ENCODE measurements around the gene GALNT16.
"Not testable (repeated sequence)": the region's sequence is repeated elsewhere in the genome, so short reads cannot be mapped to it uniquely, and the experiment has no call there.

GALNT16 gene

GRCh38 chr14:69259527-69260189, at the start of gene GALNT16:
Gene GALNT16, plus strand, starts transcription at chr14:69260158. Its CDS starts 133 bp downstream, at chr14:69260291.
- no peak for DNase-seq

- DNase-seq, result no peak
Observed at GRCh38 chr14:69214393-69214792, 45.6 kb upstream of the GALNT16 start.

GRCh38 chr14:69217663-69218062, 42.3 kb upstream of the GALNT16 start:
- DNase-seq, result not testable (repeated sequence)

DNA sequence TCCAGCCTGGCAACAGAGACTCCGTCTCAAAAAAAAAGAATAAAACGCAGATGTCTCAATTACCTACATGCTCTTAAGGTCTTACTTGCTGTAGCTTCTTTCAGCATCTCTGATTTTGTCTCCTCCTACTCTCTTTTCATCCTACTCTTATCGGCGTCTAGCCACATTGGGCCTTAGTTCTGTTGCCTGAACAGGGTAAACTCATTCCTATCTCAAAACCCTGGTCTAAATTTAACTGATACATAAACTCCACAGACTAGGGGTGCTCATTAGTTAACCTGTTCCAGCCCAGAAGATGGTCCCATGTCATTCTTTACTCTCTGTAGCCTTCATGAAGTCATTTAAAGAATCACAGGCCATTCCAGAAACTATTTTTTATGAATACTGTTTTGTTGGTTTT, 35.0 kb upstream of the GALNT16 start:
- no peak for DNase-seq

- DNase-seq, result no peak
Observed at GRCh38 chr14:69226178-69226577, 33.8 kb upstream of the GALNT16 start.

DNA sequence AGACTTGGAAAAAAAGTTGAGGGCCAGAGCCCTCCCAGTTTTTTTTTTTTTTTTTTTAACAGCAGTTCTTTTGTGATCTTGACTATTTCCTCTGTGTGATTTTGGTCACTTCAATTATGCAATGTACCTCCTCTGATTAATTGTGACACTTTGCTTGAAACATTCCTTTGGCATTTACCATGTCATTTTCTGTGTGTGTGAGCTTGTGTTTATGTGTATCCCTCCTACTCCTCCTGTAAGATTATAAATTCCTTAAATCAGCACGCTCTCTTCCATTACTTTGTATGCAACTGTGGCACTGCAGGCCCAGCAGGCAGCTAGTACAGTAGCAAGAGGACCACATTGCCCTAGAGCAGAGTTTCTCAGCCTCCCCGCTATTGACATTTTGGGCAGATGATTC, 33.2 kb upstream of the GALNT16 start:
- DNase-seq, result no peak

GRCh38 chr14:69231486-69231885, 28.5 kb upstream of the GALNT16 start:
- DNase-seq, result no peak

DNA sequence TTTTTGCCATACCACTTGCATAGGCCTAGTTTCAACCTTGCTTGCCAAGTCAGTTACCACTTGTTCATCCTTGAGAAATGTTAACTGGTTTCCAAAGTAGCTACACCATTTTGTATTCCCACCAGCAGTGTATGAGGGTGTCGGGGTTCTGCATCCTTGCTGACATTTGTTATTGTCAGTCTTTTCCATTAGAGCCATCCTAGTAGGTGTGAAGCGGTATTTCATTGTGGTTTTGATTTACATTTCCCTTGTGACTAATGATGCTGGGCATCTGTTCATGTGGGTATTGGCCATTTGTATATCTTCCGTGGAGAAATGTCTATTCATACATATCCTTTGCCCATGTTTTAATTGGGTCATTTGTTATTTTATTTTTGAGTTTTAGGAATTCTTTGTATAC, 27.6 kb upstream of the GALNT16 start:
- DNase-seq, result no peak

GRCh38 chr14:69234106-69234505, 25.9 kb upstream of the GALNT16 start:
- no peak for DNase-seq

DNA sequence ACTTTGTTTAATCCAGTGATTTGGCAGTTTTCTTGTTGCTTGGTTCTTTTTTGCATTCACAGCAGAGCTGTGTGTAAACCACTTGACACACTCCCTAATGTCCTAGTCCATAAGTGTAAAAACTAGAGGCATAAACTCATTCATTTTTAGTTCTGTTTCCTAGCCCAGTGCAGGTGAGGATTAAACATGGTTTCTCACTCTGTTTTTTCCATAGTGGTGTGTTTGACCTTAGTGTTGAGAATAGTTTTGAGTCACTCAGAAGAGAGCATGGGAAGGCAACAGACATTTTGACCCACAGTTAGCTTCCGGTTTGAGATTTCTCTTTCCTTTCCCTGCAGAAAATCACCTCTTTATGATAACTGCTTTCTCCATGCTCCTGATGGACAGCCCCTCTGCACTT, 24.2 kb upstream of the GALNT16 start:
- no peak for DNase-seq

- no peak for DNase-seq
Observed at GRCh38 chr14:69237142-69237541, 22.8 kb upstream of the GALNT16 start.

GRCh38 chr14:69237584-69237983, 22.4 kb upstream of the GALNT16 start:
- no peak for DNase-seq

- no peak for DNase-seq
Observed at GRCh38 chr14:69238883-69239282, 21.1 kb upstream of the GALNT16 start.

DNA sequence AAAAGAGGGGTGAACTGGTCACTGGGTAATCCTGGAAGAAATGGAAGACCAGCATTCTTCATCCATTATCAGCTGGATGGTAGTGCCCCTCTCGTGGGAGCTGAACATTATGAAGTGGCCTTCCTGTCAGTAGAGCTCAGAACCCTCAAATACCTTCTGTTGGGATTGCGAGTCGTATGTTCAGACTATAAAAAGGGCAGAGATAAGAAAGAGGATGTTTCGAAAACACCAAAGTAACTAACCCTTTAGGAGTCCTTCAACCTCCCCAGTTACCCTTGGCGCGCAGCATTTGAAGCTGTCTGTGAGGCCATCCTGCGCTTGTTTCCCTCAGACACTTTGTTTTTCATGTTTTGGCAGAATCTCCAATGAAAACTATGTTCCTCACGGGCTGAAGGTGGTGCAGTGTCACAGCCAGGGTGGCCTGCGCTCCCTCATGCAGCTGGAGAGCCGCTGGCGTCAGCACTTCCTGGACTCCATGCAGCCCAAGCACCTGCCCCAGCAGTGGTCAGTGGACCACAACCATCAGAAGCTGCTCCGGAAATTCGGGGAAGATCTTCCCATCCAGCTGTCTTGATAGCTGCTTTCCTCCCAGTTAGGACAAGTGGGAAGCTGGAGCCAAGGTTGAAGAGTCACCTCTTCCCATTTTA, 19.3 kb upstream of the GALNT16 start:
- no peak for DNase-seq

DNA sequence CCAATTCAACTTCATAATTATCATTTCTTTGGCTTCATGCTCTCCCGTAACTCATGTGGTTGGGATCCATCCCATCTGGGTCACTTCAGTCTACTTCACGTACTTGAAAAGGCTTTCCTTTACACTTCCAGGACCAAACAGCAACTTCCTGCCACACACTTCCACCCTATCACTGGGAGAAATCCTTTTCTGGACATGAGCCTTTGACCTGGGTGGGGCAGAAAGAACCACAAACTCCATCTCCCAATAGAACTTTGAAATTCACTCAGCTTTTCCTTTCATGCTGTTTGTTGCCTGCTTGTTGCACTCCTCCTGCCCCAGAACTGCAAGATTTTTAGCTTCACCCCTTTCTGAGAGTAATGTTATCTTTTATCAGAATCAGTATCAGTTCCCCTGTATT, 18.4 kb upstream of the GALNT16 start:
- DNase-seq, result no peak

GRCh38 chr14:69242311-69243224, 17.4 kb upstream of the GALNT16 start:
- DNase-seq, result peak; percentile 66

DNA sequence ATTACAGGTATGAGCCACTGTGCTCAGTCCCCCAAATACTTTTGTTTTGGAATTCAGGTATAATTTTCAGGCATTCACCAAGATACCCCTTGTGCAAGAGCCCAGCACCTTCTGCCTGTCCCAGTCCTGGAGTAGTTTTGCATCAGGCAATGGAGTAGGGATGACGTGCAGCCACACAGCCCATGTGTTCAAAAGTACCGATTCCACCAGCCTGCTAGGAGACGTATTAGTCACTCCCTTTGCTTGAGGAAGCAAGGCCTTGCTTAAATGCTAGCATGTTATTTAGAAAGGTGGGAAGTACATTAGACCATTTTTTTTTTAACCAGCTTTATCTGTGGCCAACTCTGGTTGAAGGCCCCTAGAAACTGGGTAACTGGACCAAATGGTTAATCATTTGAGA, 15.0 kb upstream of the GALNT16 start:
- no peak for DNase-seq

DNA sequence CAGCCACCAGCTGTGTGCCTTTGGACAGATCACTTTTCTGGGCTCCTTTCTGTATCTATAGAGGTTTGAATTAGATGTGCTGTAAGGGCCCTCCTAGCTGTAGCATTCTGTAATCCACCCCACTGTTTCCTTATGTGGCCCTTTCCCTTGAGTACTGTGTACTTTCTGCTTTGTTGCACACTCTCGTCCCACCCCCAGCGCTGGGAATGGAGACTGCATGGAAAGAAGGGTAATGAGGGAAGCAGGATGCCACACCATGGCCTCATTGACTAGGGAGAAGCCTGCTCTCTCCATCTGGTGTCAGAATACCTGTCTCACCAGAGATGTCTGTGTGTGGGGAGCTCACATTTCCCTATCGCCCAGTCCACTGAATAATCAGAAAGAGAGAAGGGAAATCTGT, 13.6 kb upstream of the GALNT16 start:
- no peak for DNase-seq

DNA sequence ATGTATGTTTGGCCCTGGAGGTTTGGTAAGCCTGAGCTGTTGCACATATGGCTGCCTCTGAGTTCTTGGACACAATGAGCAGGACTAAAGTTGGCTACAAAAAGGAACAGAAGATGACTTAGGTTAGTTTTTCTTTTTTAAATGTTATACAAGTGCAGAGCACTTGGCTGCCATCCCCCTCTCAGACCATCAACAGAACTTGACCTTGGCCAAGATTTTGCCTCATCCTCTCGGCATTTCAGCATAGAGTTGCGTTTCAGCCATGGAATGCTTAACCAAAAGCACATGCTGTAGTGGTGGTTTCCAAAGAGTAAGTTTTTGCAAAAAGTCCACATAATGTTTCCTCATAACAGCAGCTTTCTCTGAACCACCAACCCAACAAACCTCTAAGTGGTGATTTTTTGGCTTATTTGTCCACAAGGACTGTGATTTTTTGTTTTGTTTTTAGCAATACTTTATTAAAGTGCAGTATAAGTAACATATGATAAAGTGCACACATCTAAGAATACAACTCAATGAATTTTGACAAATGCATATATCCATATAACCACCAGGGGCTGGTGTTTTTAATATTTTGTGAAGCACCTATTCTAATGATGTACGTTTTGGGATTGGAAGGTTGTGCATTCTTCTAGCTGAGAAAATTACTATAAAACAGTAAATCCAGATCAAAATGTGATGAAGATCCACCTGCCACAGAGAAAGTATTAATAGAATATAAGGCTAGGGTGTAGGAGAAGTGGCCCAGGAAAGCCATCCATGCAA, 12.1 kb upstream of the GALNT16 start:
- no peak for DNase-seq

DNA sequence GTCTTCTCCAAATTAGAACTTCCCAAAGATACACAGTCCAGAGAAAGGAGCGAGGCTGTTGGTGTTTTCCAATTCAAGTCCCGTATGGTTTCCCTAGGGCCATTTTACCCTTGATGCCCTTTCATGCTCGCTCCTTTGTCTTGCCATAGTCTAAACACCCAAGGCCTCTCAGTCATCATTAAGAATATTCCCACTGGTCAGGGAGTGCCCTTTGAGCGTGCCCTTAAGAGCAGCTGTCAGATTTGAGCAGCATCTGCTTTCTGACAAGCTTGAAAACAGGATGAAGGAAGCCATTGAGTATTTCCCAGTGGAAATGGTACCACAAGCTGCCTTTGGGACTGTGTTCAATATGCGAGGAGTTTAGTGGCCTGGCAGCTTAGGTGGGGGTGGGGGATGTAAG, 10.4 kb upstream of the GALNT16 start:
- no peak for DNase-seq

- DNase-seq, result no peak
Observed at GRCh38 chr14:69252851-69253250, 7.1 kb upstream of the GALNT16 start.

- no peak for DNase-seq
Observed at GRCh38 chr14:69259168-69259526, 811 bp upstream of the GALNT16 start.

DNA sequence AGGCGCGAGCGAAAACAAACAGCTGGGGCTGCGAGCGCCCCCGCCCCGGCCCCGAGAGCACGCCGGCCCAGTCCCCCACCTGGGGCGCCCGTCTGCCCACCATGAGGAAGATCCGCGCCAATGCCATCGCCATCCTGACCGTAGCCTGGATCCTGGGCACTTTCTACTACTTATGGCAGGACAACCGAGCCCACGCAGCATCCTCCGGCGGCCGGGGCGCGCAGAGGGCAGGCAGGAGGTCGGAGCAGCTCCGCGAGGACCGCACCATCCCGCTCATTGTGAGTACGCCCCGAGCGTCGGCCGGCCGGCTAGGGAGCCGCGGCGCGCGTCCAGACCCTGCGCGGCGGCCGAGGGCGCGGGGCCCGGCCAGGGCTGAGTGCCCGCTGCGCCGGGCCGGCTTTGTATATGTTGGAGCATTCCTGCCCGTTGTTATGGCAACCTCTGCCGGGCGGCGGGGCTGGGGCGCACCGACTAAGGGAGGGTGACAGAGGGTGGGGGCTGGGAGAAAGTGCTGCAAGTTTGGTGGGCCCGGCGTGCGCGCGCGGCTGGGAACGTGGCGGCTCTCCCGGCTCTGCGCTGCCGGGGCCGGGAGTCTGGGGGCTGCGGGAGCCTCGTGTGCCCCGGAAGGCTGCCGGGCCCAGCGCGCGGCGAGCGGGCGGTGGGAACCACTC, 367 bp downstream of the GALNT16 start:
- DNase-seq, result no peak
